ENCODE results near the gene CALCB. TPM values are rescaled to one million over a fixed set of nuclear protein-coding genes. Genes with fewer than 3 reads are reported as not detected.

CALCB gene
- total RNA-seq, 1 experiment from 2014 or later, result 4.3 TPM

DNA sequence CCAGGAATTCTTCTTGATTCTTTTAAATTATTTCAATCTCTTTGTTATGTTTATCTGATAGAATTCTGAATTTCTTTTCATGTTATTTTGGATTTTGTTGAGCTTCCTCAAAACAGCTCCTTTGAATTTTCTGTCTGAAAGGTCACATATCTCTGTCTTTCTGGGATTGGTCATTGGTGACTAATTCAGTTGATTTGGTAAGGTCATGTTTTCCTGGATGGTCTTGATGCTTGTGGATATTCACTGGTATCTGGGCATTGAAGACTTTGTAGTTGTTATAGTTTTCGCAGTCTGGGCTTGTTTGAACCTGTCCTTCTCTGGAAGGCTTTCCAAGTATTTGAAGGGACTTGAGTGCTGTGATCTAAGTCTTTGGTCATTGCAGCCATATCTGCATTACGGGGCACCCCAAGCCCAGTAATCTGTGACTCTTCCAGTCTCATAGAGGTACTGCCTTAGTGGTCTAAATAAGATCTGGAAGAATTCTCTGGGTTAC is 22.4 kb downstream of the CALCB start:
- Mint-ChIP-seq H3K27me3 (ENCODE audit: insufficient read depth, unreplicated experiment) (no peaks in the 10 kb centered on the region), H3K4me3 (ENCODE audit: unreplicated experiment) (no peak overlapping the region), H3K36me3 (ENCODE audit: insufficient read depth, unreplicated experiment) (no peaks in the 10 kb centered on the region), H3K9me3 (ENCODE audit: unreplicated experiment) (no peaks in the 10 kb centered on the region), H3K27ac (ENCODE audit: low read depth, unreplicated experiment) (peak overlapping the region; percentile 74), H3K4me1 (ENCODE audit: insufficient read depth, unreplicated experiment) (peaks cover 17% of the 10 kb centered on the region)
- peak; percentile 73 for DNase-seq (ENCODE audit: unreplicated experiment)
- CTCF ChIA-PET, result interaction anchor here (0.7 to 12.7 kb wide), 10 partner anchors 10 to 306 kb away, joined by 3 to 276 read pairs (median 4); no protein-coding TSS in a partner anchor
- intact Hi-C loops (cut with micrococcal nuclease), result no loop called here
- POLR2A ChIA-PET, result interaction anchor here (0.9 kb wide), 1 partner anchor 187 kb away, joined by 4 read pairs; no protein-coding TSS in a partner anchor
- TF ChIP-seq, protein P1, sequence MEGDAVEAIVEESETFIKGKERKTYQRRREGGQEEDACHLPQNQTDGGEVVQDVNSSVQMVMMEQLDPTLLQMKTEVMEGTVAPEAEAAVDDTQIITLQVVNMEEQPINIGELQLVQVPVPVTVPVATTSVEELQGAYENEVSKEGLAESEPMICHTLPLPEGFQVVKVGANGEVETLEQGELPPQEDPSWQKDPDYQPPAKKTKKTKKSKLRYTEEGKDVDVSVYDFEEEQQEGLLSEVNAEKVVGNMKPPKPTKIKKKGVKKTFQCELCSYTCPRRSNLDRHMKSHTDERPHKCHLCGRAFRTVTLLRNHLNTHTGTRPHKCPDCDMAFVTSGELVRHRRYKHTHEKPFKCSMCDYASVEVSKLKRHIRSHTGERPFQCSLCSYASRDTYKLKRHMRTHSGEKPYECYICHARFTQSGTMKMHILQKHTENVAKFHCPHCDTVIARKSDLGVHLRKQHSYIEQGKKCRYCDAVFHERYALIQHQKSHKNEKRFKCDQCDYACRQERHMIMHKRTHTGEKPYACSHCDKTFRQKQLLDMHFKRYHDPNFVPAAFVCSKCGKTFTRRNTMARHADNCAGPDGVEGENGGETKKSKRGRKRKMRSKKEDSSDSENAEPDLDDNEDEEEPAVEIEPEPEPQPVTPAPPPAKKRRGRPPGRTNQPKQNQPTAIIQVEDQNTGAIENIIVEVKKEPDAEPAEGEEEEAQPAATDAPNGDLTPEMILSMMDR (IDR thresholded peaks at IDR 0.05; ENCODE audit: unreplicated experiment), result no peak
- BruUV-seq (replicated peaks), result no TSS peak

DNA sequence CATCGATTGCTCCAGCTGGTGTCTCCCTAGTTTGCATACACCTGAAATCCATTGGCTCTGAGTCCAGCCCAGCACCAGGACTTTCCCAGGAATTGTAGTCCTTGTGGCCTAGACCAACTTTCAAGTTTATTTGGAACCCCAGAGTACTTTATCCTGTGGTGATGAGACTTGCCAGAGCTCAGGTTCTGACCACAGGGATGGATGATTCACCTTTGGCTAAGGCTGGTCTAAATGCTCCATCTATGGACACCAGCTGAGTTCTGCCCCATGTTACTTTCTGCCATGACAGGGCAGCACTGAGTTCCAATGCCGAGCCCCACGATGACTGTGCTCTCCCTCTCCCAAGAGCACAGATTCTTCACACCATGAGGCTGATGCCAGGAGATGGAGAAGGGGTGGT is 24.0 kb downstream of the CALCB start:
- H3K4me1 Mint-ChIP-seq (ENCODE audit: insufficient read depth, unreplicated experiment), result peaks cover 22% of the 10 kb centered on the region
- H3K9me3 Mint-ChIP-seq (ENCODE audit: unreplicated experiment), result no peaks in the 10 kb centered on the region
- intact Hi-C loops (cut with micrococcal nuclease), result no loop called here
- no peak overlapping the region for H3K4me3 Mint-ChIP-seq (ENCODE audit: unreplicated experiment)
- no peaks in the 10 kb centered on the region for H3K27me3 Mint-ChIP-seq (ENCODE audit: insufficient read depth, unreplicated experiment)
- DNase-seq (ENCODE audit: unreplicated experiment), result no peak
- ChIA-PET POLR2A (no interaction called here), CTCF (interaction anchor here (1.2 to 12.7 kb wide), 6 partner anchors 8 to 307 kb away, joined by 5 to 276 read pairs (median 12); partner anchors contain the start of gene INSC)
- no peaks in the 10 kb centered on the region for H3K36me3 Mint-ChIP-seq (ENCODE audit: insufficient read depth, unreplicated experiment)
- no TSS peak for BruUV-seq (replicated peaks)
- H3K27ac Mint-ChIP-seq (ENCODE audit: low read depth, unreplicated experiment), result no peak overlapping the region
- TF ChIP-seq, protein P1 (IDR thresholded peaks at IDR 0.05; ENCODE audit: unreplicated experiment), result no peak

DNA sequence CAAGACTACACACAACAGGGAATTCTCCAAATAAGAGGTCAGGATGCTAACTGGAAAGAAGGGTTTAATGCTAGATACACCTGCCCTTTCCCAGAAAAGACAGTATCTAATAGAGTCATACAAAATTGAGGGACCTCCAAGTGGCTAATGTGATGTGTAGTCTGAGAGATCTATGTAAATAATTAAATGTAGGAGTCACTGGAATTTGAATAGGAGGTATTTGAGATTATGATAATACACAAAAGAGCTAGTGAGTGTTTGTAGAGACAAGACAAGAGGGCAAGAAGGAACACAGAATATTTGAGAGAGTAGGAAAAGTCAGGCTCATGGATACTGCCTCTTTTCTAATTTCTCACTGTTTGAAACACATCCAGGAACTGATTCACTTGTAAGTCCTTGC is 25.9 kb downstream of the CALCB start:
- TF ChIP-seq, protein P1 (IDR thresholded peaks at IDR 0.05; ENCODE audit: unreplicated experiment), result no peak
- Mint-ChIP-seq H3K4me3 (ENCODE audit: unreplicated experiment) (no peak overlapping the region), H3K4me1 (ENCODE audit: insufficient read depth, unreplicated experiment) (peaks cover 22% of the 10 kb centered on the region), H3K9me3 (ENCODE audit: unreplicated experiment) (no peaks in the 10 kb centered on the region), H3K27ac (ENCODE audit: low read depth, unreplicated experiment) (no peak overlapping the region), H3K27me3 (ENCODE audit: insufficient read depth, unreplicated experiment) (no peaks in the 10 kb centered on the region), H3K36me3 (ENCODE audit: insufficient read depth, unreplicated experiment) (peaks cover 6% of the 10 kb centered on the region)
- BruUV-seq (replicated peaks), result no TSS peak
- intact Hi-C loops (cut with micrococcal nuclease), result no loop called here
- no peak for DNase-seq (ENCODE audit: unreplicated experiment)
- ChIA-PET CTCF (interaction anchor here (0.5 to 12.7 kb wide), 25 partner anchors 8 to 511 kb away, joined by 3 to 276 read pairs (median 5); partner anchors contain the start of gene INSC), POLR2A (no interaction called here)

DNA sequence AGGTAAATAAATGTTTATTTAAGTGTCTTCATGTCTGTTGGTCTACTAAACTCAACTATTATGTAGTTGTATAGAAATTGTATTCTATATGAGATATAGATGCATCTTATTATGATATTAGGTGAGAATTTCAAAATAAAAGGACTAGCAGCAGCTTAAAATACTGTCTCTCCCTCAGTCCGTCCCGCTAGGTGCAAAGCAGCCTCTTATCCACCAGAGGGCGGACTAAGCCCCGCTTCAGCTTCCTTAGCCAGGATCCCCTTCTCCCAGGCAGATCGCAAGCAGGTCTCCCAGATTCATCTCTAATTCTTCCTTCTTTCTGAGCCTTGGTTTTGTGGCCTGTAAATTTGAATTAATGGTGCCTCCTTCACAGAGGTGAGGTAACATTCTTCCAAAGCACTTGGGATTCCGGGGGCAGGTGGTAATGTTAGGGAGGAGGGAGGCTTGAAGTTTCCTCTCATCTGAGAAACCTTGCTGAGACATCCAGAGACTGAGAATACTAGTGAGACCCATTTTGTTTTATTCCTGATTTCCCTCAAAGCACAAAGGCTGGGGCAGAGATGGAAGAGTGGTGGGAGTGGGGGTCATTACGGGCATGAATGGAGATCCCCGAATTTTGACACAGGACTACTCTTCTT is 27.8 kb downstream of the CALCB start:
- H3K27ac Mint-ChIP-seq (ENCODE audit: low read depth, unreplicated experiment), result no peak overlapping the region
- DNase-seq (ENCODE audit: unreplicated experiment), result peak; percentile 80
- BruUV-seq (replicated peaks), result no TSS peak
- peaks cover 21% of the 10 kb centered on the region for H3K4me1 Mint-ChIP-seq (ENCODE audit: insufficient read depth, unreplicated experiment)
- H3K27me3 Mint-ChIP-seq (ENCODE audit: insufficient read depth, unreplicated experiment), result no peaks in the 10 kb centered on the region
- H3K9me3 Mint-ChIP-seq (ENCODE audit: unreplicated experiment), result no peaks in the 10 kb centered on the region
- TF ChIP-seq, protein P1 (IDR thresholded peaks at IDR 0.05; ENCODE audit: unreplicated experiment), result peak; percentile 93
- H3K4me3 Mint-ChIP-seq (ENCODE audit: unreplicated experiment), result no peak overlapping the region
- intact Hi-C loops (cut with micrococcal nuclease), result loop anchor here (1.0 kb wide), 3 partner anchors 58 to 193 kb away; no protein-coding TSS in a partner anchor
- peaks cover 6% of the 10 kb centered on the region for H3K36me3 Mint-ChIP-seq (ENCODE audit: insufficient read depth, unreplicated experiment)
- CTCF ChIA-PET, result interaction anchor here (0.6 to 12.7 kb wide), 32 partner anchors 10 to 1827 kb away, joined by 3 to 276 read pairs (median 4); partner anchors contain the start of genes CALCB and INSC
- POLR2A ChIA-PET, result interaction anchor here (0.6 to 1.0 kb wide), 3 partner anchors 58 to 316 kb away, joined by 3 read pairs; no protein-coding TSS in a partner anchor
